Osteoblast (primary cell): ENCODE data around the gene LRRC34. TPM values are rescaled to one million over a fixed set of nuclear protein-coding genes. Genes with fewer than 3 reads are reported as not detected.

Experiments used
- DNase-seq: peaks from one replicate; pipeline ENCODE4 v3.0.0; 2011; ENCODE audit warnings: low spot score, mixed read lengths; ENCODE audit not compliant: insufficient read length; ENCODE audit errors: missing footprints
- H2AFZ ChIP-seq: 2 replicates; pipeline ENCODE4 v1.6.0; 2011; ENCODE audit warnings: mild to moderate bottlenecking, low read length
- H3K27ac ChIP-seq: 2 replicates; pipeline ENCODE4 v1.5.1; 2011; ENCODE audit warnings: mild to moderate bottlenecking, low read depth, low read length, moderate library complexity
- H3K27me3 ChIP-seq: 2 replicates; pipeline ENCODE4 v1.6.0; 2012; ENCODE audit warnings: mild to moderate bottlenecking, control low read depth, inconsistent platforms, low read length, moderate library complexity; ENCODE audit not compliant: insufficient read depth
- H3K36me3 ChIP-seq: 2 replicates; pipeline ENCODE4 v1.5.1; 2011; ENCODE audit warnings: mild to moderate bottlenecking, low read length, control low read depth, moderate library complexity; ENCODE audit not compliant: insufficient read depth
- H3K4me1 ChIP-seq: 2 replicates; pipeline ENCODE4 v1.5.1; 2011; ENCODE audit warnings: mild to moderate bottlenecking, low read length, control low read depth, moderate library complexity; ENCODE audit not compliant: insufficient read depth
- H3K4me2 ChIP-seq: 2 replicates; pipeline ENCODE4 v1.6.0; 2011; ENCODE audit warnings: mild to moderate bottlenecking, low read length; ENCODE audit not compliant: insufficient read depth
- H3K4me3 ChIP-seq: fragments of 200-600 bp; sonication (generic); 3 replicates; pipeline ENCODE4 v1.5.1; 2012; ENCODE audit warnings: mild to moderate bottlenecking, low read length, inconsistent platforms; ENCODE audit not compliant: insufficient read depth
- H3K79me2 ChIP-seq: 2 replicates; pipeline ENCODE4 v1.6.0; 2012; ENCODE audit warnings: mild to moderate bottlenecking, low read length, control low read depth, inconsistent platforms; ENCODE audit not compliant: insufficient read depth
- H3K9me3 ChIP-seq: 2 replicates; pipeline ENCODE4 v1.5.1; 2011; ENCODE audit warnings: low read depth, low read length, control low read depth
- H4K20me1 ChIP-seq: 2 replicates; pipeline ENCODE4 v1.6.0; 2012; ENCODE audit warnings: mild to moderate bottlenecking, low read length, control low read depth; ENCODE audit not compliant: insufficient read depth
- CTCF ChIP-seq: IDR thresholded peaks from 2 replicates; pipeline ENCODE4 v1.5.1; 2011; ENCODE audit warnings: mild to moderate bottlenecking, low read depth, low read length, moderate library complexity; ENCODE audit errors: extremely low read depth
- total RNA-seq: library from RNA; depleted of rRNA; stranded (reverse); fragments of >200 nt; gene quantifications from 2 replicates; pipeline ENCODE4 v1.2.3, GENCODE V29; 2012

Gene LRRC34
- total RNA-seq, 1 donor: 2.2 TPM

GRCh38 chr3:169771497-169772304 is 41.0 kb downstream of the LRRC34 start:
- Histone ChIP-seq H3K9me3 (no peaks in the 10 kb centered on the region), H3K27me3 (no peaks in the 10 kb centered on the region), H3K4me3 (peak overlapping the region; percentile 100), H3K36me3 (peaks cover 18% of the 10 kb centered on the region), H3K4me2 (peak overlapping the region; percentile 99), H3K27ac (peak overlapping the region; percentile 95), H4K20me1 (peaks cover 21% of the 10 kb centered on the region), H3K79me2 (peaks cover 35% of the 10 kb centered on the region), H2AFZ (peak overlapping the region; percentile 99), H3K4me1 (peaks cover 12% of the 10 kb centered on the region)
- TF ChIP-seq CTCF: no peak
- peak; percentile 71 for DNase-seq

- TF ChIP-seq CTCF: no peak
- Histone ChIP-seq H3K4me2 (peak within 1 kb of the TSS; percentile 98), H3K4me3 (peak within 1 kb of the TSS; percentile 97), H3K36me3 (peaks cover 2% of the 10 kb centered on the region), H3K27me3 (no peaks in the 10 kb centered on the region), H4K20me1 (peaks cover 9% of the 10 kb centered on the region), H3K9me3 (no peaks in the 10 kb centered on the region), H3K4me1 (peaks cover 13% of the 10 kb centered on the region), H3K27ac (peak within 1 kb of the TSS; percentile 76), H3K79me2 (peaks cover 16% of the 10 kb centered on the region), H2AFZ (peak within 1 kb of the TSS; percentile 96)
- peak; percentile 96 for DNase-seq
Measured at GRCh38 chr3:169769287-169770181, 43.2 kb downstream of the LRRC34 start, which contains the start of gene ACTRT3. ACTRT3 (minus strand) TSS chr3:169769561; CDS start chr3:169769520, 41 bp downstream.

GRCh38 chr3:169764882-169765612 is 47.7 kb downstream of the LRRC34 start, which contains the start of gene TERC:
TERC (minus strand) TSS chr3:169765060.
- Histone ChIP-seq H3K4me2 (peak within 1 kb of the TSS; percentile 94), H3K36me3 (no peaks in the 10 kb centered on the region), H3K9me3 (no peaks in the 10 kb centered on the region), H3K27ac (peak within 1 kb of the TSS; percentile 85), H2AFZ (peak within 1 kb of the TSS; percentile 96), H3K27me3 (no peaks in the 10 kb centered on the region), H3K79me2 (no peaks in the 10 kb centered on the region), H3K4me3 (peak within 1 kb of the TSS; percentile 94), H3K4me1 (peaks cover 9% of the 10 kb centered on the region), H4K20me1 (no peaks in the 10 kb centered on the region)
- no peak for TF ChIP-seq CTCF
- DNase-seq: peak; percentile 97
